CD4-positive, alpha-beta T cell treated with Interleukin-10 for 1 hour (primary cell): ENCODE results near the gene TEX101.
"Not testable (repeated sequence)": the region's sequence is repeated elsewhere in the genome, so short reads cannot be mapped to it uniquely, and the experiment has no call there.

Source experiments
- DNase-seq: peaks from one replicate; pipeline ENCODE4 v3.0.0-alpha.2; 2020

Gene TEX101

GRCh38 chr19:43414554-43414953 is at the start of gene TEX101:
TSS of gene TEX101 (plus strand) at chr19:43414890. CDS start at chr19:43415920, 1,030 bp downstream.
- no peak for DNase-seq

GRCh38 chr19:43365677-43366076 is 49.0 kb upstream of the TEX101 start:
- not testable (repeated sequence) for DNase-seq

- no peak for DNase-seq
These were observed 46.9 kb upstream of the TEX101 start for GRCh38 chr19:43367822-43368221.

GRCh38 chr19:43368897-43369296 is 45.8 kb upstream of the TEX101 start:
- DNase-seq = not testable (repeated sequence)

- no peak for DNase-seq
These were observed 42.8 kb upstream of the TEX101 start for GRCh38 chr19:43371909-43372308.

- no peak for DNase-seq
These were observed 42.2 kb upstream of the TEX101 start for GRCh38 chr19:43372462-43372861.

GRCh38 chr19:43377624-43378023 is 37.1 kb upstream of the TEX101 start:
- not testable (repeated sequence) for DNase-seq

- DNase-seq = no peak
These were observed 34.7 kb upstream of the TEX101 start for GRCh38 chr19:43380008-43380407.

- DNase-seq = no peak
These were observed 33.8 kb upstream of the TEX101 start for GRCh38 chr19:43380771-43381386.

- DNase-seq = not testable (repeated sequence)
These were observed 32.0 kb upstream of the TEX101 start for GRCh38 chr19:43382586-43383216.

- DNase-seq = not testable (repeated sequence)
These were observed 31.4 kb upstream of the TEX101 start for GRCh38 chr19:43383254-43383653.

GRCh38 chr19:43383759-43384158 is 30.9 kb upstream of the TEX101 start:
- not testable (repeated sequence) for DNase-seq

- not testable (repeated sequence) for DNase-seq
These were observed 23.7 kb upstream of the TEX101 start for GRCh38 chr19:43390903-43391551.

- not testable (repeated sequence) for DNase-seq
These were observed 23.1 kb upstream of the TEX101 start for GRCh38 chr19:43391552-43391935.

GRCh38 chr19:43393501-43393900 is 21.2 kb upstream of the TEX101 start:
- not testable (repeated sequence) for DNase-seq

- no peak for DNase-seq
These were observed 19.1 kb upstream of the TEX101 start for GRCh38 chr19:43395561-43395960.

- DNase-seq = no peak
These were observed 8.4 kb upstream of the TEX101 start for GRCh38 chr19:43406297-43406696.

GRCh38 chr19:43407416-43408005 is 7.2 kb upstream of the TEX101 start:
- no peak for DNase-seq

GRCh38 chr19:43408043-43408442 is 6.6 kb upstream of the TEX101 start:
- DNase-seq = no peak

GRCh38 chr19:43409415-43409814 is 5.3 kb upstream of the TEX101 start:
- DNase-seq = no peak

GRCh38 chr19:43412441-43412840 is 2.2 kb upstream of the TEX101 start:
- no peak for DNase-seq

GRCh38 chr19:43416951-43417623 is 2.4 kb downstream of the TEX101 start:
- no peak for DNase-seq

- no peak for DNase-seq
These were observed 6.3 kb downstream of the TEX101 start for GRCh38 chr19:43420954-43421353.
